Natural killer cell (primary cell): ENCODE measurements around the gene FUT3. TPM values are rescaled to one million over a fixed set of nuclear protein-coding genes. Genes with fewer than 3 reads are reported as not detected.

Experiments
- ATAC-seq, 3 donors: fragments of 150-1000 bp in 2 of 3; fragments of 200-7000 bp in 1 of 3; cut with Tn5 transposase; 1 replicate in 1 of 3; 2 replicates in 2 of 3; pipeline ENCODE4 v1.10.0; 2021; ENCODE audit warnings: mild to moderate bottlenecking in 2 of 3, moderate library complexity in 2 of 3
- DNase-seq, 2 donors: peaks; one replicate each; pipeline versions ENCODE4 v3.0.0 to v3.0.0-alpha.2; 2013 to 2021; ENCODE audit warnings: mixed read lengths in 1 of 2
- H3K27ac ChIP-seq: one replicate; pipeline ENCODE4 v1.5.1; 2013; ENCODE audit warnings: mild to moderate bottlenecking, low read length
- H3K27me3 ChIP-seq: one replicate; pipeline ENCODE4 v1.6.1; 2013; ENCODE audit warnings: low read length; ENCODE audit not compliant: control insufficient read depth, insufficient read depth
- H3K36me3 ChIP-seq: one replicate; pipeline ENCODE4 v1.6.1; 2013; ENCODE audit warnings: low read length; ENCODE audit not compliant: control insufficient read depth, insufficient read depth
- H3K4me1 ChIP-seq: one replicate; pipeline ENCODE4 v1.6.1; 2013; ENCODE audit warnings: low read length; ENCODE audit not compliant: control insufficient read depth, insufficient read depth
- H3K4me3 ChIP-seq: one replicate; pipeline ENCODE4 v1.5.1; 2013; ENCODE audit warnings: low read length
- H3K9me3 ChIP-seq: one replicate; pipeline ENCODE4 v1.6.1; 2013; ENCODE audit warnings: low read length; ENCODE audit not compliant: control insufficient read depth, insufficient read depth
- H3K27ac Mint-ChIP-seq, 2 donors: one replicate each; pipeline ENCODE4 v1.8.0; 2022; ENCODE audit warnings: mild to moderate bottlenecking in 2 of 2, mixed read lengths in 2 of 2, moderate library complexity in 1 of 2
- H3K27me3 Mint-ChIP-seq, 2 donors: one replicate each; pipeline ENCODE4 v1.8.0; 2022; ENCODE audit warnings: low read depth in 2 of 2, mixed read lengths in 2 of 2
- H3K36me3 Mint-ChIP-seq: one replicate; pipeline ENCODE4 v1.8.0; 2022; ENCODE audit warnings: mixed read lengths
- H3K4me1 Mint-ChIP-seq, 2 donors: one replicate each; pipeline ENCODE4 v1.8.0; 2022; ENCODE audit warnings: mixed read lengths in 2 of 2
- H3K4me3 Mint-ChIP-seq: one replicate; pipeline ENCODE4 v1.8.0; 2022; ENCODE audit warnings: mild to moderate bottlenecking, moderate library complexity, mixed read lengths
- H3K9me3 Mint-ChIP-seq, 2 donors: one replicate each; pipeline ENCODE4 v1.8.0; 2022; ENCODE audit warnings: mixed read lengths in 2 of 2
- CTCF ChIP-seq: fragments of 200-600 bp; IDR thresholded peaks from one replicate; pipeline ENCODE4 v1.8.0; 2022; ENCODE audit warnings: antibody characterized with exemption
- WGBS: methylation state at CpG from one replicate; pipeline ENCODE4 v1.1.7; 2013; ENCODE audit warnings: missing lambda C conversion rate; ENCODE audit not compliant: insufficient coverage; 5-methylcytosine and 5-hydroxymethylcytosine counted together
- intact Hi-C: fragments of 100-400 bp; cut with micrococcal nuclease; formaldehyde crosslinking; loops from one replicate; pipeline ENCODE4 v1.14.2; 2022
- total RNA-seq, 4 donors: library from RNA; stranded (reverse); fragments of 120-200 nt in 1 of 4; gene quantifications; one replicate each; pipeline versions ENCODE4 v1.2.3 to v1.2.4, GENCODE V29; 2013 to 2022

Gene FUT3
- total RNA-seq, 3 donors from 2014 or later (not counting 1 experiment from before 2014, with no cell fraction given): not detected

GRCh38 chr19:5827342-5827890 is 23.8 kb downstream of the FUT3 start:
- ATAC-seq: no peak
- 18% methylated on average over 35 of the region's 37 CpGs for WGBS
- peak in 1 of 2 donors; percentile 23 for DNase-seq
- Mint-ChIP-seq H3K36me3 (no peaks in the 10 kb centered on the region), H3K27me3 (peaks cover 0 to 5% of the 10 kb centered on the region in 2 donors), H3K4me3 (peak overlapping the region; percentile 92), H3K9me3 (no peaks in the 10 kb centered on the region), H3K27ac (peak overlapping the region; percentile 93 to 99), H3K4me1 (peaks cover 15 to 16% of the 10 kb centered on the region in 2 donors)
- TF ChIP-seq CTCF: no peak
- Histone ChIP-seq H3K36me3 (no peaks in the 10 kb centered on the region), H3K27me3 (no peaks in the 10 kb centered on the region), H3K4me3 (no peak overlapping the region), H3K27ac (peak overlapping the region; percentile 12), H3K4me1 (peaks cover 26% of the 10 kb centered on the region), H3K9me3 (no peaks in the 10 kb centered on the region)
- intact Hi-C loops: no loop called here

- Mint-ChIP-seq H3K9me3 (no peaks in the 10 kb centered on the region), H3K4me1 (peaks cover 15 to 16% of the 10 kb centered on the region in 2 donors), H3K4me3 (peak overlapping the region; percentile 92), H3K27ac (peak overlapping the region; percentile 93 to 99), H3K27me3 (peaks cover 0 to 5% of the 10 kb centered on the region in 2 donors), H3K36me3 (no peaks in the 10 kb centered on the region)
- Histone ChIP-seq H3K4me3 (no peak overlapping the region), H3K9me3 (no peaks in the 10 kb centered on the region), H3K27ac (no peak overlapping the region), H3K36me3 (no peaks in the 10 kb centered on the region), H3K27me3 (no peaks in the 10 kb centered on the region), H3K4me1 (peaks cover 26% of the 10 kb centered on the region)
- TF ChIP-seq CTCF: no peak
- 19% methylated on average over 24 of the region's 24 CpGs for WGBS
- DNase-seq (peak in 1 of 2 donors; percentile 67), ATAC-seq (no peak)
- intact Hi-C loops: no loop called here
These were observed 24.5 kb downstream of the FUT3 start for GRCh38 chr19:5826531-5827341.

GRCh38 chr19:5825178-5825577 is 26.1 kb downstream of the FUT3 start:
- no peak for ATAC-seq
- no peaks in the 10 kb centered on the region for H3K27me3 ChIP-seq
- DNase-seq: no peak
- H3K27me3 Mint-ChIP-seq: peaks cover 0 to 8% of the 10 kb centered on the region in 2 donors
- H3K4me3 ChIP-seq: no peak overlapping the region
- no peaks in the 10 kb centered on the region for H3K9me3 ChIP-seq
- no peaks in the 10 kb centered on the region for H3K36me3 Mint-ChIP-seq
- no peak overlapping the region for H3K27ac Mint-ChIP-seq
- 94% methylated on average over 20 of the region's 21 CpGs for WGBS
- H3K4me1 ChIP-seq: peaks cover 26% of the 10 kb centered on the region
- intact Hi-C loops: no loop called here
- no peak overlapping the region for H3K4me3 Mint-ChIP-seq
- no peaks in the 10 kb centered on the region for H3K9me3 Mint-ChIP-seq
- H3K4me1 Mint-ChIP-seq: peaks cover 15 to 20% of the 10 kb centered on the region in 2 donors
- no peaks in the 10 kb centered on the region for H3K36me3 ChIP-seq
- H3K27ac ChIP-seq: no peak overlapping the region
- no peak for TF ChIP-seq CTCF
